HCT116 (cell line): ENCODE measurements around the gene CXXC1.

Experiments used
- ATF3 ChIP-seq: IDR thresholded peaks from 2 replicates; pipeline ENCODE4 v1.6.1; 2012
- CEBPB ChIP-seq: IDR thresholded peaks from 2 replicates; pipeline ENCODE4 v1.6.1; 2012; ENCODE audit warnings: low read depth
- CTCF ChIP-seq, 3 experiments: fragments of 200-600 bp in 1 of 3; sonication (generic) in 1 of 3; IDR thresholded peaks in 2 of 3; conservative IDR thresholded peaks in 1 of 3; 2 replicates each; pipeline ENCODE4 v1.5.1; 2012 to 2017; ENCODE audit warnings: low read depth in 2 of 3, low read length in 2 of 3, antibody characterized with exemption in 1 of 3, borderline replicate concordance in 1 of 3, control low read depth in 1 of 3, mild to moderate bottlenecking in 1 of 3, mixed read lengths in 1 of 3, mixed run types in 1 of 3, moderate library complexity in 1 of 3; ENCODE audit not compliant: insufficient read depth in 1 of 3
- ELF1 ChIP-seq: IDR thresholded peaks from 2 replicates; pipeline ENCODE4 v1.6.1; 2012; ENCODE audit warnings: low read depth, borderline replicate concordance
- EZH2 ChIP-seq: fragments of 200-600 bp; sonication (generic); IDR thresholded peaks from 2 replicates; pipeline ENCODE4 v1.6.1; 2017; ENCODE audit warnings: antibody characterized with exemption, mixed run types
- EZH2phosphoT487 ChIP-seq: fragments of 200-600 bp; IDR thresholded peaks from 2 replicates; pipeline ENCODE4 v1.6.1; 2018; ENCODE audit warnings: antibody characterized with exemption, borderline replicate concordance
- MAX ChIP-seq: IDR thresholded peaks from 2 replicates; pipeline ENCODE4 v1.6.1; 2012
- POLR2A ChIP-seq: IDR thresholded peaks from 2 replicates; pipeline ENCODE4 v1.7.0; 2011; ENCODE audit warnings: borderline replicate concordance; ENCODE audit not compliant: insufficient read depth, insufficient read length; ENCODE audit errors: extremely low read depth
- POLR2AphosphoS5 ChIP-seq: IDR thresholded peaks from 2 replicates; pipeline ENCODE4 v1.6.1; 2011; ENCODE audit warnings: mild to moderate bottlenecking, low read depth, low read length, moderate library complexity
- REST ChIP-seq: IDR thresholded peaks from 2 replicates; pipeline ENCODE4 v1.6.1; 2012; ENCODE audit warnings: low read depth
- SIN3A ChIP-seq: IDR thresholded peaks from 2 replicates; pipeline ENCODE4 v1.6.1; 2012; ENCODE audit warnings: low read depth
- SRF ChIP-seq: IDR thresholded peaks from 2 replicates; pipeline ENCODE4 v1.6.1; 2012; ENCODE audit warnings: low read depth
- TCF7L2 ChIP-seq: IDR thresholded peaks from 2 replicates; pipeline ENCODE4 v1.7.0; 2011; ENCODE audit warnings: borderline replicate concordance, inconsistent platforms; ENCODE audit not compliant: insufficient read depth, insufficient read length; ENCODE audit errors: extremely low read depth

- TF ChIP-seq CTCF (IDR thresholded peaks at IDR 0.05 in 2 of 3, conservative IDR thresholded peaks at IDR 0.05 in 1 of 3; ENCODE audit: borderline replicate concordance in 1 of 3, insufficient read depth in 1 of 3, low read depth in 2 of 3, low read length in 2 of 3) (no peak), REST (no peak), MAX (no peak), ATF3 (no peak), POLR2AphosphoS5 (no peak), EZH2 (no peak), EZH2phosphoT487 (no peak), SRF (no peak), TCF7L2 (no peak), POLR2A (no peak), SIN3A (no peak), CEBPB (no peak), ELF1 (no peak)
These were observed 44.2 kb upstream of the CXXC1 start for GRCh38 chr18:50331691-50332090.
